Fibroblast of the aortic adventitia (primary cell): ENCODE results near the gene MYBPC3. TPM values are rescaled to one million over a fixed set of nuclear protein-coding genes. Genes with fewer than 3 reads are reported as not detected.
"Not testable (repeated sequence)": the region's sequence is repeated elsewhere in the genome, so short reads cannot be mapped to it uniquely, and the experiment has no call there.

Experiments
- DNase-seq: peaks from one replicate; pipeline ENCODE4 v3.0.0-alpha.2; 2010; ENCODE audit warnings: low read depth
- H3K4me3 ChIP-seq: 2 replicates; pipeline ENCODE4 v1.5.1; 2011; ENCODE audit warnings: low read depth, mild to moderate bottlenecking, control low read depth, low read length, moderate library complexity
- total RNA-seq: library from RNA; depleted of rRNA; stranded (reverse); fragments of >200 nt; gene quantifications from 2 replicates; pipeline ENCODE4 v1.2.3, GENCODE V29; 2012; ENCODE audit warnings: low replicate concordance
- TF ChIP-seq, protein P1 (sequence below): IDR thresholded peaks from 2 replicates; pipeline ENCODE4 v1.5.1; 2011; ENCODE audit warnings: mild to moderate bottlenecking, low read length, control low read depth, inconsistent platforms; ENCODE audit not compliant: insufficient read depth

MYBPC3 gene
- total RNA-seq, 1 donor = not detected

DNA sequence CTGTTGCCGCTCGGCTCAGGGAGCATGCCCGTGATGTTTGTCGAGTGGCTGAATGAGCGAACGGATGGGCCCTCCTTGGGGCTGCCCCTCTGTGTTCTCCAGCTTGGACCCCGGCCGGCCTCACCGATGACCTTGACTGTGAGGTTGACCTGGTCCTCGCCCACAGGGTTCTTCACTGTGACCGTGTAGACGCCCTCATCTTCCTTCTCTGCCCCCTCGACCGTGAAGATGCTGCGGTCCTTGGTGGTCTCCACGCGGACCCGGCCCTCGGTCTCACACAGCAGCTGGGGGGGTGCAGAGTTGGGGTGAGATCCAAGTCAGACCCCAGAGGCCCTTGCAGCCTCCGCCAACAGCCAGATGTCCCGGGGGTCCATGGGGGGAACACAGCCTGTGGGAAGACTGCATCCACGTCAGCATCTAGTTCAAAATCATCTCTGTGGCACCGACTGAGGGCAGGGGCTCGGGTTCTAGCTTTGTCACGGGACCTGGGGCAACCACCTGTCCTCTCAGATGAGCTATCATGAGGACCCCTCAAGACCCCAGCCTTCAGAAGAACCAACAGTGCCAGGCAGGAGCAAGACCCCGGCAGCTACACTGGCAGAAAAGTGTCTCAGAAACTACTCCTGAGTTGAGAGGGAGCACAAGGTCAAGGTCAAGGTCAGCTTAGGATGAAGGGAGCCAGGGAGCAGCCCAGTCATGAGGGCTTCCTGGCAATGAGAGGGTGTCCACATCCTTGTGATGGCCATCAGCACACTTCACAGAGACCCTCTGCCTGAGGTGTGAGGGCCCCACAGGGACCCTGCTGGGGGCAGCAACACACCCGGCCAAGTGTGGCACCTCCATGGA is 13.9 kb downstream of the MYBPC3 start:
- no peak for DNase-seq
- H3K4me3 ChIP-seq = no peak overlapping the region
- TF ChIP-seq, protein P1, sequence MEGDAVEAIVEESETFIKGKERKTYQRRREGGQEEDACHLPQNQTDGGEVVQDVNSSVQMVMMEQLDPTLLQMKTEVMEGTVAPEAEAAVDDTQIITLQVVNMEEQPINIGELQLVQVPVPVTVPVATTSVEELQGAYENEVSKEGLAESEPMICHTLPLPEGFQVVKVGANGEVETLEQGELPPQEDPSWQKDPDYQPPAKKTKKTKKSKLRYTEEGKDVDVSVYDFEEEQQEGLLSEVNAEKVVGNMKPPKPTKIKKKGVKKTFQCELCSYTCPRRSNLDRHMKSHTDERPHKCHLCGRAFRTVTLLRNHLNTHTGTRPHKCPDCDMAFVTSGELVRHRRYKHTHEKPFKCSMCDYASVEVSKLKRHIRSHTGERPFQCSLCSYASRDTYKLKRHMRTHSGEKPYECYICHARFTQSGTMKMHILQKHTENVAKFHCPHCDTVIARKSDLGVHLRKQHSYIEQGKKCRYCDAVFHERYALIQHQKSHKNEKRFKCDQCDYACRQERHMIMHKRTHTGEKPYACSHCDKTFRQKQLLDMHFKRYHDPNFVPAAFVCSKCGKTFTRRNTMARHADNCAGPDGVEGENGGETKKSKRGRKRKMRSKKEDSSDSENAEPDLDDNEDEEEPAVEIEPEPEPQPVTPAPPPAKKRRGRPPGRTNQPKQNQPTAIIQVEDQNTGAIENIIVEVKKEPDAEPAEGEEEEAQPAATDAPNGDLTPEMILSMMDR = no peak

DNA sequence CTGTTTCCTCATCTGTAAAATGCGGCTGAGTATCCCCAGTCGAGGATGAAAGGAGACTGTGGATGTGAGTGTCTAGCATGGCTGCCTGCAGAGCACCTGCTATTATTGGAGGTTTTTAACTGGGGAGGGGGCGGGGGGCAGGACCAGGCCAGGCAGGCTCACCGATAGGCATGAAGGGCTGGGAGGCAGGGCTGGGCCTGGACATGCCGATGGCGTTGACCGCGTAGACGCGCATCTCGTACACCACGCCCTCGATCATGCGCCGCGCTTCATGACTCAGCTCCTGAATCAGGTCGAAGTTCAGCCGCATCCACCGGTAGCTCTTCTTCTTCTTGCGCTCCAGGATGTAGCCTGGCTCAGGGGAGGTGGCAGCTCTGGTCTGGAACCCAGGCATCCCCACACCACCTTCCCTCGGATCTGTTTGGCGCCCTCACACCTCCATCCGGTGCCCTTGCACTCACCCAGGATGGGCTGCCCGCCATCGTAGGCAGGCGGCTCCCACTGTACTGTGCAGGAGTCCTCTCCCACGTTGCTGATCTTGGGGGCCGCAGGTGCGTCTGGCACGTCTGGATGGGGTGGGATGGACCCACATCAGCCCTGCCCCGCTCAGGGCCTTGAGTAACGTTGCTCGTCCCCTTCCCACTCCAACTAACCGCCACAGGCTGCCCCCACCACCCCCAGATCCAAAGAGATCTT is 15.1 kb downstream of the MYBPC3 start:
- no peak for DNase-seq
- no peak overlapping the region for H3K4me3 ChIP-seq
- TF ChIP-seq, protein P1 = no peak

DNA sequence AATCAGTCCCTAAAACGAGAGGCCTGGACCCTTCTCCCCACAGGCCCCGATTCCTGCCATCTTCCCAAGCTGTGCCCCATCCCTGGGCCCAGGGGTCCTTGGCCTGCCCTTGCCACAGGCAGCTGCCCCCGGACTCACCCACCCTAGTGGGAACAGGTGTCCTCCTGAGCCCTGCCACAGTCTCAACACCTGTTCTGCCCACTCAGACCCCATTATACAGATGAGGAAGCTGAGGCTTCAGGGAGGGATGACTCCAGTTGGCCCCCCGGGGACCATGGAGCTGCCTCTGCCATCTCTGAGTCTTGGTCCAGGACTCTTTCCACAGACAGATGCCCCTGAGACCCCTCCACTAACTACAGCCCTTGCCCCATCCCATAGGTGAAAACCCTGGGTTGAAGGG is 15.9 kb downstream of the MYBPC3 start:
- no peak for DNase-seq
- TF ChIP-seq, protein P1 = no peak
- no peak overlapping the region for H3K4me3 ChIP-seq

DNA sequence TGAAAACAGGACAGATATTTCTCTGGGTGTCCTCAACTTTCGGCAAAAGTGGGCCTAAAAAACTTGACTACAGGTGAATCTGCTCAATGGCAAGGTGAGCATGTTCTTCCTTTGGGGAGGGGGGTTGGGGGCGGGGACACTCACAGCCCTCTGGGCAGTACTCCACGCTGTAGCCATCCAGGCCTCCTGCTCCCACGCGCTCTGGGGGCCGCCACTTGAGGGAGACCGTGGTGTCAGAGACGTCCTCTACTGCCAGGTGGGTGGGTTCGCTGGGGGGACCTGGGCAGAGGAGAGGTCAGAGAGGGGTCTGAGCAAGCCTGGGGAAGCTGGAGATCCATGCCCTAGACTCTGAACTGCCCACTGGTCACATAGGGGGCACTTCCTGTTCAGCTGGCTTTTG is 16.8 kb downstream of the MYBPC3 start:
- no peak for DNase-seq
- TF ChIP-seq, protein P1 = no peak
- no peak overlapping the region for H3K4me3 ChIP-seq

DNA sequence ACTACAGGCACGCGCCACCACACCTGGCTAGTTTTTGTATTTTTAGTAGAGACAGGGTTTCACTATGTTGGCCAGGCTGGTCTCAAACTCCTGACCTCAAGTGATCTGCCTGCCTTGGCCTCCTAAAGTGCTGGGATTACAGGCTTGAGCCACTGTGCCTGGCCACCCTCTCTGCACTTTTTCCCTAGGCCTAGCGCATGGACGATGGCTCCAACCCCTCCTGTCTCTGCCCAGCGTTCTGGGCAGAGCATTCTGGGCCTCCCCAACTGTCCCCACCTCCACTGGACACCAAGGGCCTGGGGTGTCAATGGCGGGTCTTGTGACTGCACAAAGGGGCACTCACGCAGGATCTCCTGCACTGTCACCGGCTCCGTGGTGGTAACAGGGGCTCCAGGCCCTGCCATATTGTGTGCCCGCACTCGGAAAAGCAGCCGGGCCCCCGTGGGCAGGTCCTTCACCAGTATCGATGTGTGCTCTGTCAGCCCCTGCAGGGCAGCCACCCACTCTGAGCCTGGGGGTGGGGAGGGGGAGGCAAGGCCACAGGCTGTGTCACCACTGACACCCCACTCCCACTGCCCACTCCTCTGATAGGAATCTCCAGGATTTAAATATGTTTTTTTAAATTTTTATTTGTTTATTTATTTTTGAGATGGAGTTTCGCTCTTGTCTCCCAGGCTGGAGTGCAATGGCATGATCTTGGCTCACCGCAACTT is 17.6 kb downstream of the MYBPC3 start:
- not testable (repeated sequence) for DNase-seq, H3K4me3 ChIP-seq

DNA sequence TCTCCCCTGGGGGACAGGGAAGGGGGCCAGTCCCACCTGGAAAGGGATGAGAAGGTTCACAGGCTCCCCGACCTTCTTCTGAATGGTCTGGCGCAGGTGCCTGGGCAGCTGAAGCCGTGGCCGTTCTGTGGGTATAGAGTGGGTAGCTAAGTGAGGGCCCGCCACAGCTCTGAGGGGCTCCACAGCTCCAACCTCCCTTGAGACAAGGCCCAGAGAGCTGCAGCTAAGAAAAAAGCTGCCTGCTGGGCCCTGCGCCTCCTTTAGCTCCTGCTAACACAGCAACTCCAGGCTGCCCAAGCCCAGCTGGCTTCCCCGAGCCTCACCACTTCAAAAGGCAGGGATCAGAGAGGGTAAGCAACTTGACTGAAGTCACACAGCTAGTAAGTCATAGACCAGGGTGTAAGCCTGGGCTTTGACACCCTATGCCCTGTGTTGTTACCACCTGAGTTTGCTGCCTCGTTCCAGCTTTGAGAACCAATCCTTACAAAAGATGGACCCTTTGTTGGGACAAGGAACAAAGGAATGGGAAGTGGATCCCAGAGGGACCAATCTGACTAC is 18.5 kb downstream of the MYBPC3 start:
- DNase-seq = no peak
- TF ChIP-seq, protein P1 = no peak

DNA sequence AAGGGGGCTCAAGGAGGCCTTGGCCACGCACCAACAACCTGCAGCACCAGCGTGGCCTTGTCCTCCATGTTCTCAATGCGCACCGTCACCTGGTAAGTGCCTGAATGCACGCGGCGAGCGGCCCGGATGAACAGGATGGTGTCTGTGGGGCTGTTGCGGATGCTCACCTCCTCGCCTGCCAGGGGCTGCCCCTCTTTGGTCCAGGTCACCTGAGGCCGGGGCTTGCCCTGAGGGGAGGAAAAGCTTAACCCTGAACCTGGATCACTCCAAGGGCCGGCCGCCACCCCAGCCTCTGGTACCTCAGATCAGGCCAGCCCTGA is 19.0 kb downstream of the MYBPC3 start:
- TF ChIP-seq, protein P1 = no peak
- DNase-seq = no peak
- no peak overlapping the region for H3K4me3 ChIP-seq

More for the DNA sequence above, 18.5 kb downstream of the MYBPC3 start:
- no peak overlapping the region for H3K4me3 ChIP-seq
